Amygdala (tissue), 56 donors: Measurements from ENCODE around the gene KIF20A.
"Not testable (repeated sequence)": the region's sequence is repeated elsewhere in the genome, so short reads cannot be mapped to it uniquely, and the experiment has no call there.

ENCODE experiments used
- DNase-seq, 56 donors: peaks; one replicate each; lab custom pipeline; 2025; lab: John Stamatoyannopoulos, UW

The KIF20A gene

DNA sequence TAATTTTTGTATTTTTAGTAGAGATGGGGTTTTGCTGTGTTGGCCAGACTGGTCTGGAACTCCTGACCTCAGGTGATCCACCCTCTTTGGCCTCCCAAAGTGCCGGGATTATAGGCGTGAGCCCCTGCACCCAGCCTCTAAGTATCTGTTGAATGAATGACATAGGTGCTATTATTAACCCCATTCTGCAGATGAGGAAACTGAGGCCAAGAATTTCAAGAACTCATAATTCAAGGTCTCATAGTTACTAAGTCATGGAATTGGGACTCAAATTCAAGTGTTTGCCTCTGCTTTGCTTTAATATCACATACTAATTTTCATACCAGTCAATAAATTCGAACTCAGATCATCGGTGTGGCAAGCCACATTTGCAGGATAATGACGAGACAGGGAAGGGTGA lies 1.9 kb downstream of the KIF20A start:
- no peak for DNase-seq

- DNase-seq, result no peak
These were observed 3.9 kb downstream of the KIF20A start for GRCh38 chr5:138182808-138183207.

DNA sequence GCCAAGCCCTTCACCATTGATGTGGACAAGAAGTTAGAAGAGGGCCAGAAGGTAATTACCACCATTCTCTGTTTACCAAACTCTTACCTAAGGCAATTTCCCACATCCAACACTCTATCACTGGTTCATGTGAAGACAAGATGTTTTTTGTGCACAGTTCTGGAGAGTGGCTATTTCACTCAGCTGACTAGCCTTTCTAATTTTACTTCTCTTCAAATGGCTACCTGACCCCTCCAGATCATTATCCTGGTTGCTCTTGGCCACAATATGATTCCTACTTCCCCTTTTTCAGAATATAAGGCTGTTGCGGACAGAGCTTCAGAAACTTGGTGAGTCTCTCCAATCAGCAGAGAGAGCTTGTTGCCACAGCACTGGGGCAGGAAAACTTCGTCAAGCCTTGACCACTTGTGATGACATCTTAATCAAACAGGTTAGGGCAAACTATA lies 7.1 kb downstream of the KIF20A start:
- DNase-seq, result no peak

DNA sequence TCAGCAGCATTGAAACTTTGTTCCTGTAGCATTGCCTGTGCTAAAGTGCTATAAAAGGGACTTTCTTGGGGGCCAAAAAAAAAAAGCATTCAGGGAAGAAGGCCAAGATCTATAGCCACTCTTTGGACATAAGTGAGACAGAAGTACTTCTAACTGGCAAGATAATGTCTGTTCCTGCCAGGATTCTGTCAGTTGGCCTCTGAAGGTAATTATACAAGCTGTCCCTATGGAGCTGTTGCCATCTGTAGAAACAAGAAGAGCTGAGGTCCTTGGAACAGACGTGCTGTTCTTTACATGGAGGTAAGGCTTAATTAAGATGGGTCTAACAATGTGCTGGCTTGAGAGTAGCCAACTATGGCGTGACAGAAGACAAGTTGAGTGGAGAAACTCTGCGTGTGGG lies 9.7 kb downstream of the KIF20A start:
- no peak for DNase-seq

- DNase-seq, result no peak
These were observed 13.9 kb downstream of the KIF20A start for GRCh38 chr5:138192826-138193225.

DNA sequence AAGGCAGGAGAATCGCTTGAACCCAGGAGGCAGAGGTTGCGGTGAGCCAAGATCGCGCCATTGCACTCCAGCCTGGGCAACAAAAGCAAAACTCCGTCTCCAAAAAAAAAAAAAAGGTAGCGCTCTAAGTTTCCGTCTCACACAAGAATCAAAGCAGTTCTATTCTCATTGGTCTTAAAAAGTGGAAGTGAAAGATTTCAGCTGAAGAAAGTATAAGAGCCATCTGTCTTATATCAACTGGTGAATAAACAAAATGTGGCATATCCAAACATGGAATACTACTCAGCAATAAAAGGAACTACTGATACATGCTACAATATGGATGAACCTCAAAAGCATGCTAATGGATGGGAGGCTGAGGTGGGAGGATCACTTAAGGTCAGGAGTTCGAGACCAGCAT lies 14.9 kb downstream of the KIF20A start:
- DNase-seq, result not testable (repeated sequence)

DNA sequence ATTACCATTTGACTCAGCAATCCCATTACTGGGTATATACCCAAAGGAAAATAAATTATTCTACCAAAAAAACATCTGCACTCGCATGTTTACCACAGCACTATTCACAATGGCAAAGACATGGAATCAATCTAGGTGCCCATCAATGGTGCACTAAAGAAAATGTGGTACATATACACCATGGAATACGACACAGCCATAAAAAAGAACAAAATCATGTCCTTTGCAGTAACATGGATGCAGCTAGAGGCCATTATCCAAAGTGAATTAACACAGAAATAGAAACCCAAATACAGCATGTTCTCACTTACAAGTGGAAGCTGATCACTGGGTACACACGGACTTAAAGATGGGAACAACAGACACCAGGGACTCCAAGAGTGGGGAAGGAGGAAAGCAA lies 32.1 kb downstream of the KIF20A start:
- DNase-seq, result no peak

DNA sequence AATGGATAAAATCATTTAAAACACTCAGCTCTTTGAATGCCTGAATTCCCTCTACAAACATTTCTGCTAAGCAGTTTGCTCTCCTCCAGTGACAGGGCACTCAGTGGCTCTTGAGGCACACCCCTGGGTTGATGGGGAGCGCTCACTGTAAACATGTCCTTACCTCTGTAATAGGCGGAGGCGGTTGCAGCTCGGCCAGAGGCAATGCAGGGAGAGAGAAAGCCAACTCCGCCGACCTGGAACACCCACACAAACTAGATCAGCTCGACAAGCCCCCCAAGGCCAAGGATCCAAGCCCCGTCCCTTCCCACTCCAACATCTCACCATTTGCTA lies 33.9 kb downstream of the KIF20A start:
- peak in 1 of 56 donors; percentile 20 for DNase-seq

DNA sequence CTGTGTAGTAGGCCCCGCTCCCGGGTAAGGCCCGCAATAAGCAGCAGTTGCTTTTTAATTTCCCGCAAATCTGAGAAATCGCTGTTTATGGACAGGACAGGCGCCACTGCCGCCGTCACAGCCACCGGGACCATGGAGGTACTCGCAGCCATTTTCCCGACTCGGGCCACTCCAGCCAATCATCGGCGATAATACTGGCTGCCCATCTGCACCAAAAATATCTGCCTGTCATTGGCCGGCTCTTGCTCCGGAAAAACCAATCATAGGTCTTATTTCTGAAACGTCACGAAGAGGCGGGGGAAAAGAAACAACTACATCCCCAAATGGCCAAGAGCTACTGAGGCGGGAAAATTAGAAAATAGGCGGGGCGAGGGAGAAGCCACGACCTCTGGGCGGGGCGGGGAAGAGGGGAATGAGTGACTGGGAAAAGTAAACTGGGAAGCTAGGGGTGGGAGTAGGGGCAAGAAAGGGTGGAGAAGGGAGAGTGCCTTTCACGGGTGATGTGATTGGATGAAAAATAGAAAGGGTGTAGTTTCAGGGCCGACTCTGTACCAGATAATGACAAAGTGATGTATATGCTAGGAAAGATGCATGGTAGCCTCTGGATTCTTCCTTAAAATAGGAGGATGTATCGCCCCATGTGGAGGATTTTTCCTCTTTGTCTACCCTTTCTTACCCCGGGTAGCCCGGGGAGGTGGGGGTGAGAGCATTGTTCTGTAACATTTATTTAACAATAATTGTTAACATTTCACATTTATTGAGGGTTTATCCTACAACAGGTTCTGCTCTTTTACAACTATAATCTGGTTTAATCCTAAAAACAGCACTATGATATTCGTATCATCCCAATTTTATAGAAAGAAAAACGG lies 34.5 kb downstream of the KIF20A start, which contains the start of gene CDC23:
Gene CDC23, minus strand, starts transcription at position 163 of the 869 bp plus-strand sequence. Its CDS starts 11 bp downstream, at position 152.
- DNase-seq, result peak; percentile 7 to 97 (median 88)

- no peak for DNase-seq
These were observed 37.9 kb downstream of the KIF20A start for GRCh38 chr5:138216799-138217198.

DNA sequence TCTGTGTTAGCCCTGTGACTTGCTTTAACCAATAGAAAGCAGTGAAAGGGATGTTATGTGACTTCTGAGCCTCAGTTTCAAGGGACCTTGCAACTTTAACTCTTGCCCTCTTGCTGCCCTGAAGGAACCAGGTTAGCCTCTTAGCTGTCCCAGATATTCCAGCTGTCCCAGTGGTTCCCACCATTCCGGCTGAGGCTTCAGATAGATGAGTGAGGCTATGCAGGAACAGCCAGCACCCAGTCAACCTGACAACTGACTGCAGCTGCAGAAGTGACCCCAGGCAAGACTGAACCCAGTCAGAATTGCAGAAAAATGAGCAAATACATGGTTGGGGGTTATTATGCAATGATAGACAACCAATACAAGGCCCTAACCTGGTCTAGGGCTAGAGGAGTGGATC lies 44.6 kb downstream of the KIF20A start:
- no peak for DNase-seq

GRCh38 chr5:138224712-138225111 lies 45.8 kb downstream of the KIF20A start:
- no peak for DNase-seq

- DNase-seq, result no peak
These were observed 48.0 kb downstream of the KIF20A start for GRCh38 chr5:138226910-138227309.

GRCh38 chr5:138229387-138229786 lies 50.5 kb downstream of the KIF20A start:
- no peak for DNase-seq

DNA sequence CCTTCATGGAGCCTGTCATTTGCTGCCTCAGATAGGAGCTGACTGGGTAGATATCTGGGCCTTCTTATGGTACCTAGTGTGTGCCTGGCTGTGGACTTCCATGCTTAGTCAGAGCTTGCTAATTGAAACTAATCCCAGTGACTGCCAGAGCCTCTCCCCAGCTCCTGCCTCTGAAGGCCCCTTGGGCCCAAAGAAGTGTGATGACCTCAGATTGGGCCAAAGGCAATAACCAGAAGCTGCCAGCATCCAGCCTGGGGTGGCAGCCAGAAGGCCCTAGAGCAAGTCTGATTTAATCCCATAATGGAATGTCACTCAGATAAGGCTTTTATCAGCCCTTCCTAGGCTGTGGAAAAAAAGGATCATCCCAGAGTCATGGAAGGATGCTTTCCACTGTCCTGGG lies 51.3 kb downstream of the KIF20A start:
- no peak for DNase-seq

DNA sequence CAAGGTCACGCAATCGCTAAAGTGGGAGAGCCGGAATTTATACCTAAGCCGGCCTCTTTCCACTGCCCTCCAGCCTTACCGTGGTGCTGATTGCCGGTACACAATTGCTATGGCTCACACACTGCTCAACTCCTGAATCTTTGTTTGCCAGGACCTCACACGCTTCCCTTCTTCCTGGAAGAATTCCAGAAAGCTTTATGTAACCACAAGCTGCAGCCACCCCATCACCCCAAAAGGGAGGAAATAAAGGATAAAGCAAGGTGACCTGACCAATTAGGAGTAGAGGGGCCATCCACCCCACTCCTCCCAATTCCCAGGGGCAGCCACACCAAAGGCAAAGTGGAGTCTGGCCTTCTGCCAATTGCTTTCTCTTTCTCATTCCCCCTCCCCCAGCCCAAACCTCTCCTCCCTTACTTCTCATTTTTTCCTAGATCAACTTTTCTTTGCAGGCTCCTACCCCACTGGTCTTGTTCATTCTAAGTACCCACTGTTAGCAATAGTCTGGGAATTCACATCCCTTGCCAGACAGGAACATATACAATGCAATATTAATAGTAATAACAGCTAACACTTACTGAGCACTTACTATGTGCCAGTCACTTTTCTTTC lies 52.2 kb downstream of the KIF20A start:
- DNase-seq, result no peak

DNA sequence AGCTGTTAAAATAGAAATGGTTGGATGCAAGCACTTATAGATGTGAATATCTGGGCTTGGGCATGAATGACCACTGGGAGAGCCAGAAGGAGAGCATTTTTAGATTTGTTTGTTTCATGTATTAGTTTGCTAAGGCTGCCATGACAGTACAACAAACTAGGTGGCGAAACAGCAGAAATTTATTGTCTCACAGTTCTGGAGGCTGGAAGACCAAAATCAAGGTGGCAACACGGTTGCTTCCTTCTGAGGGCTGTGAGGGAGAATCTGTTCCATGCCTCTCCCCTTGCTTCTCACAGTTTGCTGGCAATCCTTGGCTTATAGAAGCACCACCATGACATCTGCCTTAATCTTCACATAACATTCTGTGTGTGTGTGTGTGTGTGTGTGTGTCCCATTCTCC lies 54.4 kb downstream of the KIF20A start:
- DNase-seq, result no peak

- DNase-seq, result no peak
These were observed 55.7 kb downstream of the KIF20A start for GRCh38 chr5:138234651-138235050.
